HepG2 (cell line): Measurements from ENCODE around the gene DYNC1I2. TPM values are rescaled to one million over a fixed set of nuclear protein-coding genes. Genes with fewer than 3 reads are reported as not detected.

Experiments used
- ATAC-seq: fragments of 200-7000 bp; cut with Tn5 transposase; 3 replicates; pipeline ENCODE4 v1.9.1; 2020; ENCODE audit warnings: mild to moderate bottlenecking, moderate library complexity
- BruUV-seq: library from RNA; stranded (reverse); fragments of 400-500 nt; replicated peaks from 2 replicates; lab custom pipeline; 2021; lab: Mats Ljungman, UMichigan
- CTCF ChIA-PET: fragments of 300-600 bp; formaldehyde crosslinking; extraction: SDS; loops from one replicate; lab custom pipeline; 2021; ENCODE audit warnings: low total read pairs, inconsistent platforms, low intra/inter-chr PET ratio; lab: Yijun Ruan, JAX
- POLR2A ChIA-PET: fragments of 350-600 bp; sonication (Branson Sonifier 250); formaldehyde crosslinking; loops from one replicate; lab custom pipeline; 2020; ENCODE audit warnings: antibody characterized with exemption, inconsistent platforms; lab: Yijun Ruan, JAX
- DNase-seq: peaks from one replicate; pipeline ENCODE4 v3.0.0-alpha.2; 2015; ENCODE audit warnings: low spot score
- FAIRE-seq: peaks from 3 replicates; lab custom pipeline; 2011; peaks lifted over from hg19 to GRCh38; lab: Jason Lieb, UNC
- H2AFZ ChIP-seq: one replicate; pipeline ENCODE4 v1.6.1; 2011; ENCODE audit warnings: low read length, inconsistent platforms
- H3K27ac ChIP-seq: fragments of 300-600 bp; 3 replicates; pipeline ENCODE4 v1.8.0; 2011; ENCODE audit warnings: mixed run types, mild to moderate bottlenecking, mixed read lengths, low read length, inconsistent platforms; ENCODE audit not compliant: insufficient read depth; ENCODE audit errors: extremely low read length
- H3K27me3 ChIP-seq, 2 experiments: fragments of 200-600 bp in 1 of 2; 2 replicates in 1 of 2; 3 replicates in 1 of 2; pipeline versions ENCODE4 v1.6.0 to v1.8.0; 2011; ENCODE audit warnings: low read length in 2 of 2, mild to moderate bottlenecking in 2 of 2, moderate library complexity in 2 of 2, inconsistent platforms in 1 of 2; ENCODE audit not compliant: insufficient read depth in 2 of 2, control insufficient read depth in 1 of 2
- H3K36me3 ChIP-seq, 2 experiments: fragments of 200-600 bp in 1 of 2; replicated peaks in 1 of 2; 2 replicates in 1 of 2; 3 replicates in 1 of 2; pipeline versions ENCODE4 v1.5.1 to v1.8.0; 2011; ENCODE audit warnings: low read length in 2 of 2, inconsistent platforms in 1 of 2; ENCODE audit not compliant: insufficient read depth in 2 of 2, control insufficient read depth in 1 of 2
- H3K4me1 ChIP-seq: 2 replicates; pipeline ENCODE4 v1.5.1; 2012; ENCODE audit warnings: low read length, inconsistent platforms; ENCODE audit not compliant: insufficient read depth
- H3K4me2 ChIP-seq: 2 replicates; pipeline ENCODE4 v1.6.0; 2011; ENCODE audit warnings: low read depth, low read length, inconsistent platforms
- H3K4me3 ChIP-seq, 3 experiments: fragments of 200-600 bp in 1 of 3; sonication (generic), shearing (Covaris generic) in 1 of 3; replicated peaks in 1 of 3; 2 replicates each; pipeline ENCODE4 v1.5.1; 2011 to 2016; ENCODE audit warnings: low read length in 3 of 3, inconsistent platforms in 2 of 3, low read depth in 2 of 3, mild to moderate bottlenecking in 2 of 3, control low read depth in 1 of 3, mixed read lengths in 1 of 3; ENCODE audit not compliant: insufficient read depth in 1 of 3
- H3K79me2 ChIP-seq: one replicate; pipeline ENCODE4 v1.6.1; 2011; ENCODE audit warnings: low read length, inconsistent platforms; ENCODE audit not compliant: insufficient read depth
- H3K9ac ChIP-seq: 2 replicates; pipeline ENCODE4 v1.6.0; 2011; ENCODE audit warnings: mild to moderate bottlenecking, low read depth, low read length, inconsistent platforms; ENCODE audit not compliant: insufficient read depth
- H3K9me3 ChIP-seq: 2 replicates; pipeline ENCODE4 v1.5.1; 2012; ENCODE audit warnings: mild to moderate bottlenecking, low read length
- H4K20me1 ChIP-seq: 2 replicates; pipeline ENCODE4 v1.6.0; 2011; ENCODE audit warnings: inconsistent platforms, mild to moderate bottlenecking, low read length, moderate library complexity; ENCODE audit not compliant: insufficient read depth
- BRD4 ChIP-seq: sonication (generic); formaldehyde crosslinking; IDR thresholded peaks from 2 replicates; pipeline ENCODE4 v1.4.0; 2020; ENCODE audit warnings: missing genetic modification reagents
- CENPX ChIP-seq: sonication (generic); formaldehyde crosslinking; IDR thresholded peaks from 2 replicates; pipeline ENCODE4 v1.9.0; 2021; ENCODE audit warnings: mild to moderate bottlenecking, missing genetic modification reagents, moderate library complexity
- CREBL2 ChIP-seq: sonication (generic); formaldehyde crosslinking; IDR thresholded peaks from 2 replicates; pipeline ENCODE4 v1.8.1; 2023; ENCODE audit warnings: missing genetic modification reagents, mild to moderate bottlenecking, borderline replicate concordance
- EED ChIP-seq: sonication (generic); formaldehyde crosslinking; IDR thresholded peaks from 2 replicates; pipeline ENCODE4 v1.5.0; 2020; ENCODE audit warnings: mild to moderate bottlenecking, missing genetic modification reagents
- FOSL1 ChIP-seq: sonication (generic); formaldehyde crosslinking; IDR thresholded peaks from 2 replicates; pipeline ENCODE4 v1.9.0; 2021; ENCODE audit warnings: missing genetic modification reagents, borderline replicate concordance
- FOSL2 ChIP-seq: sonication (generic); formaldehyde crosslinking; IDR thresholded peaks from 2 replicates; pipeline ENCODE4 v1.4.0; 2020; ENCODE audit warnings: missing genetic modification reagents
- IKZF1 ChIP-seq: fragments of 450-650 bp; IDR thresholded peaks from 2 replicates; pipeline ENCODE4 v1.7.1; 2016
- SSRP1 ChIP-seq: IDR thresholded peaks from 2 replicates; pipeline ENCODE4 v1.6.1; 2016; ENCODE audit warnings: control low read depth
- TCF12 ChIP-seq, 2 experiments: fragments of 450-650 bp in 1 of 2; sonication (generic) in 1 of 2; formaldehyde crosslinking in 1 of 2; IDR thresholded peaks; 2 replicates each; pipeline versions ENCODE4 v1.6.1 to v1.8.0; 2017 to 2022; ENCODE audit warnings: antibody characterized with exemption in 1 of 2, mild to moderate bottlenecking in 1 of 2, missing genetic modification reagents in 1 of 2, moderate library complexity in 1 of 2
- ZBTB3 ChIP-seq: sonication (generic); formaldehyde crosslinking; IDR thresholded peaks from 2 replicates; pipeline ENCODE4 v1.4.0; 2020; ENCODE audit warnings: low read depth, mild to moderate bottlenecking, moderate library complexity, missing genetic modification reagents, borderline replicate concordance
- ZBTB8A ChIP-seq: sonication (generic); formaldehyde crosslinking; IDR thresholded peaks from 2 replicates; pipeline ENCODE4 v1.4.0; 2020; ENCODE audit warnings: mild to moderate bottlenecking, low read depth, missing genetic modification reagents, borderline replicate concordance
- ZNF264 ChIP-seq: sonication (generic); formaldehyde crosslinking; IDR thresholded peaks from 2 replicates; pipeline ENCODE4 v1.4.0; 2020; ENCODE audit warnings: missing genetic modification reagents
- ZNF709 ChIP-seq: sonication (generic); formaldehyde crosslinking; IDR thresholded peaks from 2 replicates; pipeline ENCODE4 v1.5.0; 2020; ENCODE audit warnings: mild to moderate bottlenecking, missing genetic modification reagents
- WGBS: methylation state at CpG from one replicate; pipeline ENCODE4 v1.1.6; 2017; ENCODE audit warnings: low lambda C conversion rate; 5-methylcytosine and 5-hydroxymethylcytosine counted together
- in situ Hi-C: cut with HindIII; loops from 2 replicates; pipeline ENCODE4 v1.10.0; 2017; ENCODE audit warnings: low pct_unique_long_range_greater_than_20kb; ENCODE audit not compliant: extremely low pct_ligation_motif_present
- intact Hi-C: fragments of 100-400 bp; cut with micrococcal nuclease; formaldehyde crosslinking; loops from one replicate; pipeline ENCODE4 v1.10.0; 2022; ENCODE audit not compliant: unreplicated experiment
- polyA plus RNA-seq, 8 experiments: library from polyadenylated mRNA; depleted of rRNA in 3 of 8; stranded (reverse) in 7 of 8; unstranded in 1 of 8; fragments of >200 nt; fragmentation: Illumina TruSeq in 4 of 8; extraction: Trizol in 4 of 8; gene quantifications; 2 replicates each; pipeline versions ENCODE4 v1.2.1 to v1.2.3, GENCODE V29; 2011 to 2016; ENCODE audit warnings: low read depth in 4 of 8, missing spikeins in 1 of 8, mixed read lengths in 1 of 8; ENCODE audit not compliant: insufficient read depth in 1 of 8
- total RNA-seq, 5 experiments: library from RNA; depleted of rRNA; stranded (reverse); fragments of >200 nt; fragmentation: Illumina TruSeq; extraction: Trizol; gene quantifications; 2 replicates each; pipeline ENCODE4 v1.2.3, GENCODE V29; 2016; ENCODE audit warnings: low read depth in 1 of 5

Gene DYNC1I2
- total and polyA plus RNA-seq, 2 of the 13 experiments (the other 11 are each of a cell fraction or from before 2014, with no cell fraction given), result 84.0 to 99.8 TPM

- TF ChIP-seq CENPX (CRISPR knock-in tag), result no peak
- TF ChIP-seq FOSL2, result no peak
- no peak for TF ChIP-seq ZNF264
- no peak for TF ChIP-seq ZBTB3 (CRISPR knock-in tag)
- no peak for TF ChIP-seq IKZF1
- no peak for TF ChIP-seq BRD4 (CRISPR knock-in tag)
- TF ChIP-seq SSRP1, result no peak
These were observed 19.1 kb upstream of the DYNC1I2 start (continued) for GRCh38 chr2:171668183-171668582.

- BruUV-seq, result no TSS peak
- H4K20me1 ChIP-seq, result no peaks in the 10 kb centered on the region
- CTCF ChIA-PET, result no interaction called here
These were observed 18.1 kb upstream of the DYNC1I2 start for GRCh38 chr2:171669121-171669520.

More at GRCh38 chr2:171669121-171669520, 18.1 kb upstream of the DYNC1I2 start:
- in situ Hi-C loops (no loop called here), intact Hi-C loops (loop anchor here (5.0 kb wide), 1 partner anchor 72 kb away; no protein-coding TSS in a partner anchor)
- Histone ChIP-seq H3K9ac (no peak overlapping the region), H2AFZ (no peak overlapping the region), H3K36me3 (no peaks in the 10 kb centered on the region), H3K4me2 (no peak overlapping the region), H3K4me1 (no peaks in the 10 kb centered on the region), H3K27me3 (peaks cover 0 to 29% of the 10 kb centered on the region in 2 experiments; a peak in 3 of 5 replicates), H3K4me3 (no peak overlapping the region), H3K9me3 (no peaks in the 10 kb centered on the region), H3K79me2 (no peaks in the 10 kb centered on the region), H3K27ac (no peak overlapping the region)
- WGBS, result under 1% methylated on average over 3 of the region's 3 CpGs
- no peak for ATAC-seq
- TF ChIP-seq CREBL2 (CRISPR knock-in tag) (no peak), EED (CRISPR knock-in tag) (no peak), ZBTB8A (CRISPR knock-in tag) (no peak), FOSL1 (CRISPR knock-in tag) (no peak), TCF12 (IDR thresholded peaks at IDR 0.05) (no peak), TCF12 (CRISPR knock-in tag; IDR thresholded peaks at IDR 0.05) (no peak), ZNF709 (CRISPR knock-in tag) (no peak)
- FAIRE-seq, result no peak
- POLR2A ChIA-PET, result no interaction called here
- no peak for DNase-seq
